HG03103 (cell line): Measurements from ENCODE around the gene MUC5AC.
"Not testable (repeated sequence)": the region's sequence is repeated elsewhere in the genome, so short reads cannot be mapped to it uniquely, and the experiment has no call there.

ENCODE experiments used
- ATAC-seq: cut with Tn5 transposase; IDR thresholded peaks from one replicate; pipeline ENCODE4 v1.9.1; 2021; ENCODE audit warnings: low read depth; ENCODE audit not compliant: unreplicated experiment

Gene MUC5AC

GRCh38 chr11:1157645-1158591, at the start of gene MUC5AC:
MUC5AC (plus strand) TSS chr11:1157953; CDS start chr11:1158000, 47 bp downstream.
- no peak for ATAC-seq

GRCh38 chr11:1108246-1108900, 49.4 kb upstream of the MUC5AC start:
- no peak for ATAC-seq

GRCh38 chr11:1109101-1109917, 48.4 kb upstream of the MUC5AC start:
- no peak for ATAC-seq

- ATAC-seq = no peak
Measured at GRCh38 chr11:1109918-1110705, 47.6 kb upstream of the MUC5AC start.

- no peak for ATAC-seq
Measured at GRCh38 chr11:1111545-1112212, 46.1 kb upstream of the MUC5AC start.

GRCh38 chr11:1112351-1113191, 45.2 kb upstream of the MUC5AC start:
- ATAC-seq = no peak

- ATAC-seq = no peak
Measured at GRCh38 chr11:1113405-1114201, 44.1 kb upstream of the MUC5AC start.

- not testable (repeated sequence) for ATAC-seq
Measured at GRCh38 chr11:1115292-1115691, 42.5 kb upstream of the MUC5AC start.

- ATAC-seq = no peak
Measured at GRCh38 chr11:1116104-1116503, 41.6 kb upstream of the MUC5AC start.

GRCh38 chr11:1116666-1117390, 40.9 kb upstream of the MUC5AC start:
- ATAC-seq = no peak

GRCh38 chr11:1117992-1118391, 39.8 kb upstream of the MUC5AC start:
- ATAC-seq = no peak

GRCh38 chr11:1118755-1119603, 38.8 kb upstream of the MUC5AC start:
- no peak for ATAC-seq

- no peak for ATAC-seq
Measured at GRCh38 chr11:1119604-1120146, 38.1 kb upstream of the MUC5AC start.

GRCh38 chr11:1120532-1121330, 37.0 kb upstream of the MUC5AC start:
- ATAC-seq = no peak

GRCh38 chr11:1121331-1121812, 36.4 kb upstream of the MUC5AC start:
- ATAC-seq = no peak
